Central memory CD8-positive, alpha-beta T cell (primary cell): ENCODE measurements around the gene MYL7.

ENCODE experiments used
- ATAC-seq: fragments of 150-1000 bp; cut with Tn5 transposase; replicated peaks from 2 replicates; pipeline ENCODE4 v1.10.0; 2022; ENCODE audit warnings: mild to moderate bottlenecking, moderate FRiP score, moderate number of reproducible peaks; ENCODE audit not compliant: poor library complexity, severe bottlenecking; ENCODE audit errors: extremely low read depth
- DNase-seq, 2 donors: peaks; one replicate each; pipeline ENCODE4 v3.0.0; 2021; ENCODE audit warnings: low spot score in 2 of 2
- H3K27ac Mint-ChIP-seq: one replicate; pipeline ENCODE4 v1.8.0; 2022; ENCODE audit warnings: low read depth, mild to moderate bottlenecking, moderate library complexity, mixed read lengths
- H3K27me3 Mint-ChIP-seq: one replicate; pipeline ENCODE4 v1.8.0; 2022; ENCODE audit warnings: mixed read lengths
- H3K36me3 Mint-ChIP-seq: one replicate; pipeline ENCODE4 v1.8.0; 2022; ENCODE audit warnings: mild to moderate bottlenecking, moderate library complexity, mixed read lengths; ENCODE audit not compliant: insufficient read depth
- H3K4me1 Mint-ChIP-seq: one replicate; pipeline ENCODE4 v1.8.0; 2022; ENCODE audit warnings: mixed read lengths
- H3K4me3 Mint-ChIP-seq: one replicate; pipeline ENCODE4 v1.8.0; 2022; ENCODE audit warnings: mild to moderate bottlenecking, moderate library complexity, mixed read lengths
- H3K9me3 Mint-ChIP-seq: one replicate; pipeline ENCODE4 v1.8.0; 2022; ENCODE audit warnings: mixed read lengths

Gene MYL7

DNA sequence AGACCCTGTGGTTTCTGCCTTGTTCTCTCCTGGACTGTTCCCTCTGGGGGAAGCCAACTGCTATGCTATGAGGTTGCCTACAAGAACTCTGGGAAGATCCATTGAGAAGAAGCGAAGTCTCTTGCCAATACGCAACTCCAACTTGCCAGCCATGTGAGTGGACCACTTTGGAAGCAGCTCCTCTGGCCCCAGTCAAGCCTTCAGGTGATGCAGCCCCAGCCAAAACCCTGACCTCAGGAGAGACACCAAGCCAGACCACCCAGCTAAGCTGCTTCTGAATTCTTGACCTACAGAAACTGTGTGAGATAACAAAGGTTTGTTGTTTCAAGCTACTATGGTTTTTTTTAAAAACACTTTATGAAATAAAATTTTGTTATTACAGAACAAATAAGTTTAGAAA lies 20.2 kb upstream of the MYL7 start:
- Mint-ChIP-seq H3K9me3 (peaks cover 6% of the 10 kb centered on the region), H3K4me1 (no peaks in the 10 kb centered on the region), H3K36me3 (no peaks in the 10 kb centered on the region), H3K4me3 (no peak overlapping the region), H3K27ac (no peak overlapping the region), H3K27me3 (peaks cover 14% of the 10 kb centered on the region)
- no peak for ATAC-seq
- no peak for DNase-seq

DNA sequence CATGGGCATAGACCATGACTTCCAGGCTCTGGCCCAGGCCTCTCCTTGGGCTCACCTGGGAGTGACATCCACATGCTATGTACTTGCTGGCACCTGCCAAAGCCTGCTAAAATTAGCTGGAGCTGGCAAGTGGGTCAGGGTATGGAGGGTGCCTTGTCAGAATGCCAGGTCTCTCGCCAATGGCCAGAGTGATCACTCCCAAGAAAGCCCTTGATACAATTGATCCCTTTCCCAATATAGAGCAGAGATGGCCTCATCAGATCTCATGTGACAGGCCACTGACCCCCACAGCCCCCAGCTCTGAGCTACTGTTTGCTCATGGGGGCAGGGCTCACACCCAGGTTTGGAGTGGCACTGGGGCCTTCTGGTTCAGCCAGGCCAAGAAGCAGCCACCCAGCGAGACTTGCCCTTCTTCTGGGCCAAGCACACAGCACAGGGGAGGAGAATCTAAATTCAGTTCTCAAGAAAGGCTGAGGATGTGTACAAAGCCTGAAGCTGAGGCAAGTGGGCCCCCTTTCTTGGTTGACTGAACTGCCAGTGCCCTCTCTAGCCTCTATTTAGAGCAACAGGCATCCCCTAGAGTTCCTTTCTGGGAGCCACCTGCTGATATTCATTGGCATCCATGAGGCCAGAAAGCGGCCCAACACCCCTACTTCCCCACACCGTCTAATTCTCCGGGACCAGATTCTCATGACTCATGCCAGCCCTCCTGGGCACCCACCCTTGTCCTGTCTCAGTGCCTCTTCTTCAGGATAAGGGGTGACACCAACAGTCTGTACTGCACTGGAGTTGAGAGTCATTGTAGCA lies 18.9 kb upstream of the MYL7 start:
- no peak overlapping the region for H3K4me3 Mint-ChIP-seq
- H3K27ac Mint-ChIP-seq = no peak overlapping the region
- ATAC-seq = no peak
- peaks cover 14% of the 10 kb centered on the region for H3K27me3 Mint-ChIP-seq
- no peaks in the 10 kb centered on the region for H3K4me1 Mint-ChIP-seq
- no peak for DNase-seq
- peaks cover 6% of the 10 kb centered on the region for H3K9me3 Mint-ChIP-seq
- H3K36me3 Mint-ChIP-seq = no peaks in the 10 kb centered on the region

DNA sequence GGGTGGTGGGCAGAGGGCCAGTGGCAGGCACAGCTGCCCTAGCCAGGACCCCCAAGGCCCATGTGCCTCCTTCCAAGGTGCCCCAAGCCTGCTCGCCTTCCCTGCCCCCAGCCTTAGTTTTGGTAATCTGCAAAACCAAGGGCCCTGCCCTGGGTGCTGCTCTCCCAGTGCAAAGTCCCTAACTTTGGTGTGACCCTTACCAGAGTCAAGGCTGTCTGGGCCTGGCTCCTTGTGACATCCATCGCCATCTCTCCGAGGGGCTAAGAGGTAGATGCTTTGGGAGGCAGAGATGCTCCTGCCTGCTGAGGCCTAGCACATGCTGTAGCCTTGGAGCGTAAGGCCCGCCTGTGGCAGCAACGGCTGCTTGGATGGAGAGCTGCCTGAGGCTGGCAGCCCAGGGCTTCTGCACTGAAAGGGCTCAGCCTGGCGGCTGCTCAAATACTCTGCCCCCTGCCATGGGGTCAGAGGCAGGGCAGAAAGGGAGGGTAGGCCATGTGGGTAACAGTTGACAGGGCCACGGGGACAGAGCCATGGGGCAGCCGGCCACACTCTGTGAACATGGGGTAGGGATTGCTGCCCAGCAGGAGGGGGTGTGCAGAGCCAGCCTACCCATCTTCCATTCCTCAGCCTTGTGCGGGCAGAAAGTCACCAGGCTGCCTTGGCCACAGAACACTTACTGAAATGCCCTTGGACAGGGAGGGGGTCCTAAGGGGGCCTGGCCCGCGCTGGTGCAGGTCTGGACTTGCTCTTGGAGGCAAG lies 17.9 kb upstream of the MYL7 start:
- Mint-ChIP-seq H3K27me3 (peaks cover 14% of the 10 kb centered on the region), H3K36me3 (no peaks in the 10 kb centered on the region), H3K9me3 (no peaks in the 10 kb centered on the region), H3K27ac (no peak overlapping the region), H3K4me1 (no peaks in the 10 kb centered on the region), H3K4me3 (no peak overlapping the region)
- DNase-seq (no peak), ATAC-seq (no peak)

DNA sequence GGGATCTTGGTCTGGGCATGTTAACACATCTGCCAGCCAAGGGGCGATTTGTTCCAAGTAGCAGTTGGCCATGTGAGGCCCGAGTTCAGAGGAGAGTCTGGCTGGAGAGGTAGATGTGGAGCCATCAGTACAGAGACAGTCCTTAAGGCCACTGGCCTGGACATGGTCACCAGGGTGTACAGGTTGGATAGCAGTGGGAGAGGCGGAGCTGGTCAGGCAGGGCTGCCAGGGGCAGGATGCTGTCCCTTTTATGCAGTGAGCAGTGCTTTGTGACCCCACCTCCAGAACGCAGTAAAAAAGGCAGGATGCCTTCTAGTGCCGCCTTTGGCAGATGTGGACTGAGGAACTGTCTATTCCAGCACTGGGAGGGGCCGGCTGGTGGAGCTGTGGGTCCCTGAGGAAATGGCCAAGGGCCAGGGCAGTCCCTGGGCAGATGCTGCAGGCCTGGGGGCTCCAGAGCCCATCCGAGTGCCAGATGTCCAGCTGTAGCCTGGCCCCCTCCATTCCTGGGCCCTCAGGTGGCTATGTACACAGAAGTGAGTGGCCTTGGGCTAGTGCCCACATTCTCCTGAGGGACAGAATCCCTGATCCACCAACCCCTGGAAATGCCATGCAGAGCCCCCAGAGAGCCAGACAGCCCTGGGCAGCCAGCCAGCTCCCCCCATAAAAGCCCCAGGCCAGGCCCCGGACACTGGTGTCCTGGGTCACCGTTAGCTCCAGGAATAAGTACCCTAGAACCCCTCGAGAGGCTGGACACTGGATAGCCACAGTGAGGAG lies 17.2 kb upstream of the MYL7 start:
- Mint-ChIP-seq H3K27me3 (peaks cover 14% of the 10 kb centered on the region), H3K36me3 (no peaks in the 10 kb centered on the region), H3K4me3 (no peak overlapping the region), H3K4me1 (no peaks in the 10 kb centered on the region), H3K27ac (no peak overlapping the region), H3K9me3 (no peaks in the 10 kb centered on the region)
- DNase-seq (no peak), ATAC-seq (no peak)

DNA sequence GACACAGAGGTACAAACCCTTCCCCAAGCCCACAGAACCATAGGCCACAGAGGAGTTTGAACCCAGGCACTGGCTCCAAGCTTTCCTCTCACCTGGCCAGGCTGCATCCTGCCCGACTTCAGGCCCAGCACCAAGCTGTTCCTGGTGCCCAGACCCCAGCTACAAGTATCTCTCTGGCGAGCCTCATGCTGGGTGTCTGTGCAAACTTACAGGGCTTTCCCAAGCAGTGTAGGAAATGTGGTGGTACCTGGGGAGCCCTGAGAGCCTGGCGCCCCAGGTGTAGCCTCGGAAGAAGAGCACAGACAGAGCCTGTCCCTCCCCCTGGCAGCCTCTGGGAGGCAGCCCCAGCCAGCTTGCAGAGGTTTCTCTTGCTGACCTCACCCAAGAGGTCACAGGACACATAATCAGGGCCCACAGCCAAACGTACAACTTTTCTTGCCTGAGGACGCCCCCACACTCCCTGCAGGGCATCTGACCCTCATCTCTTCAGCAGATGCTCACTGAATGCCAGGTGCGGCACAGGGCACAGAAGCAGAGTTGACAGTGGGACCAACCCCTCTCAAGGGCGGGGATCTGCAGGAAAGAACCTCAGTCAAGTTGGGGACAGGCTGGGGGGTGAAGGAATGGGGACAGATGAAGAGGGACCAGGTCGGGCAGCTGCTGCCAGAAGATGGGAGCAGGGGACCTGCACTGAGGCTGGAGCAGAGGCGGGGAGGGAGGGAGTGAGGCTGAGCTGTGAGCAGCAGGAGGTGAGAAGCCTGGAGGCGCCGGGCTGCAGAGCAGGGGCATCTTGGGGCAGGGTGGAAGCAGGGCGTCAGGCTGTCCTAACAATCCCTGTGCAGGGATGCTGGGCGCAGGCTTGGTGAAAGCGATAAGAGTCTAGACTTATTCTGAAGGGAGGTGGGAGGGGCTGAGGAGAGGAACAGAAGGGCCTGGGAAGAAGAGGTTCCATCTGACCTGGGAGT lies 16.3 kb upstream of the MYL7 start:
- Mint-ChIP-seq H3K27me3 (peaks cover 7% of the 10 kb centered on the region), H3K36me3 (no peaks in the 10 kb centered on the region), H3K4me3 (no peak overlapping the region), H3K9me3 (no peaks in the 10 kb centered on the region), H3K27ac (no peak overlapping the region), H3K4me1 (no peaks in the 10 kb centered on the region)
- no peak for DNase-seq
- no peak for ATAC-seq

DNA sequence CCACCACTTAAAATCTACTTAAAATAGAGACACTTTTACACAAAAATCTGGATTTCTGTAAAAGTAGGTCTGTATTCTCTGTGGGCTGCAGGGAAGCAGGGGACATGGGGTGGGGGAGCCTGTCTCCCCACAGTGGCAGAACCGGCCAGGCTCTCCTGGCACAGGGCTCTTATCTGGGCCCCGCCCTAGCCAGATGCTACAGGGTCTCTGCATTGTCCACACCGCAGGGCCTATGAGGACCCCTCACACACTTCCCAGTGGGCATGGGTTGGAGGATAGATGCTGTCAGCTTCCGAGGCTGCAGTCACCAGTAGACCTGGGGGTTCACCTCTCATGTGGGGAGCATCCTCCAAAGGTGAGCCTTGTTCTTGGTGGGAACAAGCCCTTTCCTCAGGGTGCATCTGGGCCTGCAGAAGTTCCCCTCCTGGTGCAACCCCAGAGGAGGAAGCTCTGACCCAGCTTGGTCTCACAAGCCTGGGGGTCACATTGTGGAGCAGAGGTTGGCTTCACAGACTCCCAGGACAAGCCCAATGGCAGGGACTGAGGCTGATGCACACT lies 15.4 kb upstream of the MYL7 start:
- H3K9me3 Mint-ChIP-seq = no peaks in the 10 kb centered on the region
- ATAC-seq (no peak), DNase-seq (no peak)
- no peaks in the 10 kb centered on the region for H3K36me3 Mint-ChIP-seq
- no peaks in the 10 kb centered on the region for H3K27me3 Mint-ChIP-seq
- no peaks in the 10 kb centered on the region for H3K4me1 Mint-ChIP-seq
- no peak overlapping the region for H3K4me3 Mint-ChIP-seq
- H3K27ac Mint-ChIP-seq = no peak overlapping the region

DNA sequence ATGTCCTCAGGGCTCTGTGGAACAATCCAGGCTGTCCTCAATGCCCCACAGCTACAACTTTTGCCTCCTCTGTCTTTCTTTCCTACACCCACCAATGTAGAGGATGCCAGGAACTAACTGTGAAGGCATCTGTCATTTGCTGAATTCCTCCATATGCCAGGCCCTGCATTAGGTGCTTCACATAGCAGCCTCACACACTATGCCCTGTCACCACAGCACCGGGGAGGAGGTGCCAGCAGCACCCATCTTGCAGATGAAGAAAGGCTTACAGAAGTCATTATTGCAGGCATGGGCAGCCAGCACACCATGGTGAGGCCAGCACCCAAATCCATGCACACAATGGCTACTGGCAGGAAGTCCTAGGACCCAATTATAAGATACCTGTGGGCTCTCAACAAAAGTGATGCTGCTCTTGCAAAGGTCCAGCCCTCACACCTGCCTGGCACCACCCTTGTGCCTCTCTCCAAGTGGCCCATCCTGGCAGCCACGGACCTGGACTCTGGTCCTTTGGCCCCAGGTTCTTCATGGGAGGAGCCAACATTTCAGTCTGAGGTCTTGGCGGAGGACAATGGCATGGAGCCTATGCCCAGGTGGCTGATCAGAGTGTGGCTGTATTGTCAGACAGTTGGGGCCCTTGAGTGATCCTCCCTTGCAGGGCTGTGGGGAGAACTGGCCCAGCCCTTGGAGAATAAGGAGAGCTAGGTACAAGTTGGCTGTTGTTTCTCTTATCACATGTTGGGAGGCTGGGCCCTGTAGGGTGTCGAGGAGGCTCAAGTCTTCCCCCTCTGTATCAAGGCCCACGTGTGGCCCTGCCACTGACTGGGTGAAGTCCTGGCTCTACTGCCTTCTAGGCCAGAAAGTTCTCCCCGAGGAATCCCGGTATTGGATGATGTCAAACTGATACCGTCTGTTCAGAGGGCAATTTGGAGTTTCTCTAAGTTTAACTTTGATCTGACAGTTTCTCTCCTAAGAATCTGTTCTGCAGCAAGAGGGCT lies 14.4 kb upstream of the MYL7 start:
- no peak overlapping the region for H3K4me3 Mint-ChIP-seq
- ATAC-seq (no peak), DNase-seq (no peak)
- no peaks in the 10 kb centered on the region for H3K9me3 Mint-ChIP-seq
- no peak overlapping the region for H3K27ac Mint-ChIP-seq
- no peaks in the 10 kb centered on the region for H3K27me3 Mint-ChIP-seq
- H3K36me3 Mint-ChIP-seq = no peaks in the 10 kb centered on the region
- no peaks in the 10 kb centered on the region for H3K4me1 Mint-ChIP-seq

DNA sequence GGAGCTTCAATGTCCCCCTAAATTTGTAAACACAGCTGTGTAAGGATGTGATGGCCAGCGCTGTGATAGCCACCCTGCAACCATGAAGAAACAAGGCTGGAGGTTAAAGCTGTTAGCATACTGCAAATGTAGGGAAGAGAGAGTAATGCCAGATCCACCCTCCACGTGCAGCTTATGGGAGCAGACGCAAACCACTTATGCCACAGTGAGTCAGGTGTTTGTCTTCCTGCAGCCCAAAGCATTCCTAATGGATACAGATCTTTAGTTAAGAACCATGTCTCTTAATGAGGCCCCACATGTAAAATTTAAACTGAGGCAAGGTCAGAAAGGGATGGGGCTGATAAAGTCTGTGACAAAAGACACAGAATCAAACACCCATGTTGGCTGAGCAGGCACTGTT lies 13.6 kb upstream of the MYL7 start:
- no peak for ATAC-seq
- H3K4me1 Mint-ChIP-seq = no peaks in the 10 kb centered on the region
- H3K4me3 Mint-ChIP-seq = no peak overlapping the region

DNA sequence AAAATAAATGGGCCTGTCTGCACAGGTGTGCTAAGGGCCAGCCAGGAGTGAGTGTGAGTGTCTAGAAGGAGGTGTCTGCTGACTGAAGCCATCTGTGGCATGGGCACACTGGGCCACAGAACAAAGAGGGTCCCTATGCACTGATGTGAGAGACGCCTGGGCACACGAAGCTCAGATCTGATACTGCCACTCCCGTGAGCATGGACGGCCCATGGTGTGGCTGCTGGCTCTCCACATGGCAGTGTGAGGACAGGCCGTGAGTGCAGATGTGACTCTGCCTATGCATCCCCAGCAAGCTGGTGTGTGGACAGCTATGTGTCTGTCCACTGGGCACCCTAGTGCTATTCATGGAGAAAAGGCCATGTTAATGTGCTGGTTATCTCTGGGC lies 12.8 kb upstream of the MYL7 start:
- Mint-ChIP-seq H3K27ac (no peak overlapping the region), H3K27me3 (no peaks in the 10 kb centered on the region), H3K9me3 (no peaks in the 10 kb centered on the region), H3K4me3 (no peak overlapping the region), H3K4me1 (no peaks in the 10 kb centered on the region), H3K36me3 (no peaks in the 10 kb centered on the region)
- ATAC-seq (no peak), DNase-seq (no peak)

More for the DNA sequence above, 13.6 kb upstream of the MYL7 start:
- H3K36me3 Mint-ChIP-seq = no peaks in the 10 kb centered on the region
- no peak overlapping the region for H3K27ac Mint-ChIP-seq
- DNase-seq = no peak
- H3K27me3 Mint-ChIP-seq = no peaks in the 10 kb centered on the region
- H3K9me3 Mint-ChIP-seq = no peaks in the 10 kb centered on the region

DNA sequence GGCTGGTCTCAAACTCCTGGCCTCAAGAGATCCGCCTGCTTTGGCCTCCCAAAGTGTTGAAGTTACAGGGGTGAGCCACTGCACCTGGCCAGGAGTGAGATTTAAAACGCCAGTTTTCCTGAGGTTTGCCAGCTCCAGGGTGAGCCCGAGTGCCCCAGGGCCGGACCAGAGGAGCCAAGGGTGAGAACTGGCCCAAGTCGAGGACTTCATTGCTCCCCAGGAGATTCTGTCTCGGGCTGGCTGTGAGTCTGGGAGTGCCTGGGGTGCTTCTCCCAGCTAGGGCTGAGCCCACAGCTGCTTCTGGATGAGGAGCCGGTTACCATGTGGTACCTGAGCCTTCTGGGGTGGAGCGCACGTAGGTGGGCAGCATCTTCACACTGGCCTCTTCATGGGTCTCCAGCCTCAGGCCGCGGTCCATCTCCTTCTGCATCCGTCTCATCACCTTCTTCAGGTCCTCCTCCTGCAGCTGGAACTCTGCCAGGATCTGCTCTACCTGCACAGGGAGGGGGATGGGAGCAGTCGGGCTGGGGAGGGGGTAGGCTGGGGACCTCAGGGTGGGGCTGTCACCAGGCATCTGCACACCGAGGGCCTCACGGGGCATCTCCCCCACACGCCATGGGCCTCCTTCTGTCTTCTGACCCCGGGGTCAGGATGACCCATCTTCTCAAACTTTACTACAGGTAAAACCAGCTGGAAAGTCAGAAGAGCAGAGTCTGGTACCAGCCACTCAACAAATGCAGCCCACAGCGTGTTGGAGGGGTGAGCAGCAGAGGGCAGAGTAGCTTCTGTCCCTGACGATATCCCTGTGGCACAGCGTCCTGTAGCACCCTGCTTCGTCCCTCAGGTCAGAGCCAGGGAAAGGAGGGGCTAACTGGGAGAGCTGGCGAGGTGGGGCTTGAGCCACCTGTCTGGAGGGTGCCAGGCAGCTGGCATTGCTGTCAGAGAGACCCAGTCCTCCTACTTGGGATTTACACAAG lies 12.1 kb upstream of the MYL7 start:
- DNase-seq (no peak), ATAC-seq (no peak)
- no peaks in the 10 kb centered on the region for H3K36me3 Mint-ChIP-seq
- no peaks in the 10 kb centered on the region for H3K9me3 Mint-ChIP-seq
- no peak overlapping the region for H3K4me3 Mint-ChIP-seq
- H3K27me3 Mint-ChIP-seq = no peaks in the 10 kb centered on the region
- H3K4me1 Mint-ChIP-seq = no peaks in the 10 kb centered on the region
- H3K27ac Mint-ChIP-seq = no peak overlapping the region
